ENCODE results near the gene USP27X. TPM values are rescaled to one million over a fixed set of nuclear protein-coding genes. Genes with fewer than 3 reads are reported as not detected.

USP27X gene
- total RNA-seq, result 1 to 10 TPM; 1.0 to 2.2 TPM

- Histone ChIP-seq H3K36me3 (no peaks in the 10 kb centered on the region), H3K4me1 (no peaks in the 10 kb centered on the region), H3K4me3 (peak within 1 kb of the TSS; percentile 48), H3K27ac (peak within 1 kb of the TSS; percentile 52), H3K9ac (ENCODE audit: low read depth in 2 of 2, low read length in 2 of 2) (peak within 1 kb of the TSS; percentile 43 to 68), H3K9me3 (no peaks in the 10 kb centered on the region), H3K27me3 (no peaks in the 10 kb centered on the region)
- intact Hi-C loops (cut with DNase I), result no loop called here
- no peak for TF ChIP-seq CTCF (IDR thresholded peaks at IDR 0.05)
- peak; percentile 82 for DNase-seq
These were observed at the start of gene USP27X for GRCh38 chrX:49878834-49879655. Gene USP27X (plus strand): TSS chrX:49879484. CDS start chrX:49880308, 824 bp downstream.

GRCh38 chrX:49838374-49838773 lies 40.9 kb upstream of the USP27X start:
- intact Hi-C loops (cut with DNase I), result no loop called here
- Histone ChIP-seq H3K27me3 (no peaks in the 10 kb centered on the region), H3K4me3 (no peak overlapping the region), H3K9me3 (no peaks in the 10 kb centered on the region), H3K9ac (ENCODE audit: low read depth in 2 of 2, low read length in 2 of 2) (no peak overlapping the region), H3K36me3 (no peaks in the 10 kb centered on the region), H3K27ac (no peak overlapping the region), H3K4me1 (no peaks in the 10 kb centered on the region)
- peak; percentile 45 for TF ChIP-seq CTCF (IDR thresholded peaks at IDR 0.05)
- DNase-seq, result peak; percentile 21

- intact Hi-C loops (cut with DNase I), result no loop called here
- Histone ChIP-seq H3K4me1 (no peaks in the 10 kb centered on the region), H3K4me3 (no peak overlapping the region), H3K36me3 (no peaks in the 10 kb centered on the region), H3K9me3 (no peaks in the 10 kb centered on the region), H3K9ac (ENCODE audit: low read depth in 2 of 2, low read length in 2 of 2) (no peak overlapping the region), H3K27ac (no peak overlapping the region), H3K27me3 (no peaks in the 10 kb centered on the region)
- no peak for TF ChIP-seq CTCF (IDR thresholded peaks at IDR 0.05)
- DNase-seq, result peak; percentile 27
These were observed 38.6 kb upstream of the USP27X start for GRCh38 chrX:49840679-49841078.

- no peaks in the 10 kb centered on the region for H3K4me1 ChIP-seq
- no peak overlapping the region for H3K27ac ChIP-seq
- TF ChIP-seq CTCF (IDR thresholded peaks at IDR 0.05), result no peak
- intact Hi-C loops (cut with DNase I), result no loop called here
- no peaks in the 10 kb centered on the region for H3K27me3 ChIP-seq
- no peak overlapping the region for H3K9ac ChIP-seq (ENCODE audit: low read depth in 2 of 2, low read length in 2 of 2)
- H3K9me3 ChIP-seq, result no peaks in the 10 kb centered on the region
- H3K4me3 ChIP-seq, result no peak overlapping the region
- no peak for DNase-seq
- H3K36me3 ChIP-seq, result no peaks in the 10 kb centered on the region
These were observed 36.7 kb upstream of the USP27X start for GRCh38 chrX:49842621-49843020.

GRCh38 chrX:49844611-49845010 lies 34.7 kb upstream of the USP27X start:
- intact Hi-C loops (cut with DNase I), result no loop called here
- Histone ChIP-seq H3K27me3 (no peaks in the 10 kb centered on the region), H3K36me3 (no peaks in the 10 kb centered on the region), H3K4me3 (no peak overlapping the region), H3K27ac (no peak overlapping the region), H3K9ac (ENCODE audit: low read depth in 2 of 2, low read length in 2 of 2) (no peak overlapping the region), H3K9me3 (no peaks in the 10 kb centered on the region), H3K4me1 (no peaks in the 10 kb centered on the region)
- no peak for TF ChIP-seq CTCF (IDR thresholded peaks at IDR 0.05)
- no peak for DNase-seq

Measured in colonic mucosa (tissue), 4 donors.